GM23338 (cell line): Measurements from ENCODE around the gene RYR2. TPM values are rescaled to one million over a fixed set of nuclear protein-coding genes. Genes with fewer than 3 reads are reported as not detected.

Source experiments
- ATAC-seq: fragments of 200-7000 bp; cut with Tn5 transposase; 3 replicates; pipeline ENCODE4 v1.9.1; 2020
- DNase-seq: peaks from one replicate; pipeline ENCODE4 v3.0.0-alpha.2; 2015; ENCODE audit warnings: low spot score
- H2AFZ ChIP-seq: fragments of 200-600 bp; sonication (generic); 2 replicates; pipeline ENCODE4 v1.8.0; 2016; ENCODE audit warnings: antibody characterized with exemption, mild to moderate bottlenecking, moderate library complexity
- H3F3A ChIP-seq: fragments of 200-600 bp; sonication (generic); replicated peaks from 2 replicates; pipeline ENCODE4 v1.8.0; 2017; ENCODE audit warnings: antibody characterized with exemption, mixed run types, low read depth
- H3K27ac ChIP-seq: fragments of 200-600 bp; sonication (generic); 2 replicates; pipeline ENCODE4 v1.6.1; 2016; ENCODE audit warnings: low read depth
- H3K27me3 ChIP-seq: fragments of 200-600 bp; sonication (generic); 2 replicates; pipeline ENCODE4 v1.8.0; 2016; ENCODE audit warnings: mild to moderate bottlenecking, mixed run types, moderate library complexity; ENCODE audit not compliant: insufficient read depth
- H3K36me3 ChIP-seq: fragments of 200-600 bp; sonication (generic); 2 replicates; pipeline ENCODE4 v1.8.0; 2016; ENCODE audit warnings: mild to moderate bottlenecking; ENCODE audit not compliant: insufficient read depth
- H3K4me1 ChIP-seq: fragments of 200-600 bp; sonication (generic); 2 replicates; pipeline ENCODE4 v1.8.0; 2016; ENCODE audit warnings: mild to moderate bottlenecking, moderate library complexity; ENCODE audit not compliant: insufficient read depth
- H3K4me2 ChIP-seq: fragments of 200-600 bp; sonication (generic); 2 replicates; pipeline ENCODE4 v1.7.1; 2017; ENCODE audit warnings: mixed run types
- H3K4me3 ChIP-seq: fragments of 200-600 bp; sonication (generic); 2 replicates; pipeline ENCODE4 v1.6.1; 2016; ENCODE audit warnings: mixed run types
- H3K79me2 ChIP-seq: fragments of 200-600 bp; sonication (generic); replicated peaks from 2 replicates; pipeline ENCODE4 v1.8.0; 2017; ENCODE audit warnings: mild to moderate bottlenecking; ENCODE audit not compliant: insufficient read depth
- H3K9me2 ChIP-seq: fragments of 200-600 bp; sonication (generic); 2 replicates; pipeline ENCODE4 v1.8.0; 2017; ENCODE audit not compliant: insufficient read depth
- H4K20me1 ChIP-seq: fragments of 200-600 bp; sonication (generic); replicated peaks from 2 replicates; pipeline ENCODE4 v1.8.0; 2017; ENCODE audit warnings: mild to moderate bottlenecking; ENCODE audit not compliant: insufficient read depth
- H3K27ac Mint-ChIP-seq: 2 replicates; pipeline ENCODE4 v1.8.0; 2020; ENCODE audit warnings: inconsistent platforms, mild to moderate bottlenecking, moderate library complexity, mixed read lengths
- H3K27me3 Mint-ChIP-seq: 3 replicates; pipeline ENCODE4 v1.8.0; 2022; ENCODE audit warnings: low read depth, mild to moderate bottlenecking, moderate library complexity, mixed read lengths, inconsistent platforms; ENCODE audit not compliant: insufficient read depth, poor library complexity
- H3K36me3 Mint-ChIP-seq: 3 replicates; pipeline ENCODE4 v1.8.0; 2021; ENCODE audit warnings: low read depth, mild to moderate bottlenecking, inconsistent platforms, moderate library complexity, mixed read lengths
- H3K4me1 Mint-ChIP-seq: 3 replicates; pipeline ENCODE4 v1.8.0; 2020; ENCODE audit warnings: mild to moderate bottlenecking, inconsistent platforms, mixed read lengths
- H3K4me3 Mint-ChIP-seq: 3 replicates; pipeline ENCODE4 v1.8.0; 2021; ENCODE audit warnings: moderate library complexity, mild to moderate bottlenecking, inconsistent platforms, mixed read lengths
- H3K9me3 Mint-ChIP-seq: 3 replicates; pipeline ENCODE4 v1.8.0; 2020; ENCODE audit warnings: moderate library complexity, mild to moderate bottlenecking, inconsistent platforms, mixed read lengths
- CREB1 ChIP-seq: fragments of 250-450 bp; sonication (Bioruptor Pico); IDR thresholded peaks from 2 replicates; pipeline ENCODE4 v1.5.0; 2020; ENCODE audit warnings: low read depth, mild to moderate bottlenecking, moderate library complexity
- EZH2 ChIP-seq: fragments of 200-600 bp; sonication (generic); IDR thresholded peaks from one replicate; pipeline ENCODE4 v1.8.0; 2017; ENCODE audit warnings: antibody characterized with exemption, mild to moderate bottlenecking, low read depth; ENCODE audit not compliant: unreplicated experiment
- EZH2phosphoT487 ChIP-seq: fragments of 200-600 bp; sonication (generic); IDR thresholded peaks from one replicate; pipeline ENCODE4 v1.8.1; 2018; ENCODE audit warnings: antibody characterized with exemption; ENCODE audit not compliant: unreplicated experiment
- NANOG ChIP-seq: IDR thresholded peaks from 2 replicates; pipeline ENCODE4 v1.6.1; 2016; ENCODE audit warnings: antibody characterized with exemption, borderline replicate concordance
- REST ChIP-seq: IDR thresholded peaks from one replicate; pipeline ENCODE4 v1.6.1; 2018; ENCODE audit warnings: antibody characterized with exemption; ENCODE audit not compliant: unreplicated experiment
- STAT1 ChIP-seq: IDR thresholded peaks from one replicate; pipeline ENCODE4 v1.6.1; 2016; ENCODE audit warnings: antibody characterized with exemption; ENCODE audit not compliant: unreplicated experiment
- ZNF114 ChIP-seq: fragments of 250-450 bp; sonication (Bioruptor Pico); IDR thresholded peaks from 2 replicates; pipeline ENCODE4 v1.5.0; 2020; ENCODE audit warnings: mild to moderate bottlenecking, moderate library complexity
- ZNF331 ChIP-seq: fragments of 250-450 bp; sonication (Bioruptor Pico); IDR thresholded peaks from 2 replicates; pipeline ENCODE4 v1.5.0; 2020; ENCODE audit warnings: low read depth, mild to moderate bottlenecking, moderate library complexity
- ZNF462 ChIP-seq: fragments of 250-450 bp; sonication (Bioruptor Pico); IDR thresholded peaks from 2 replicates; pipeline ENCODE4 v1.5.0; 2020; ENCODE audit warnings: mild to moderate bottlenecking, moderate library complexity
- polyA plus RNA-seq: library from polyadenylated mRNA; unstranded; fragments of >200 nt; fragmentation: Nextera tagmentation; extraction: Ambion mirVana; gene quantifications from 2 replicates; pipeline ENCODE4 v1.2.1, GENCODE V29; 2016
- total RNA-seq: library from RNA; depleted of rRNA; stranded (reverse); fragments of >200 nt; shearing (Covaris generic); gene quantifications from 2 replicates; pipeline ENCODE4 v1.2.3, GENCODE V29; 2014

RYR2 gene
- total and polyA plus RNA-seq, 2 experiments from 2014 or later, result 8.9 to 10.0 TPM

GRCh38 chr1:237071641-237072420 lies 29.8 kb downstream of the RYR2 start:
- H3K27me3 Mint-ChIP-seq, result no peaks in the 10 kb centered on the region
- H3K36me3 ChIP-seq, result no peaks in the 10 kb centered on the region
- peaks cover 10% of the 10 kb centered on the region for H3K36me3 Mint-ChIP-seq
- H3K4me3 ChIP-seq, result no peak overlapping the region
- H3K4me2 ChIP-seq, result no peak overlapping the region
- H3K4me1 Mint-ChIP-seq, result peaks cover 11% of the 10 kb centered on the region
- ATAC-seq (no peak; the same call in 2 of the 3 replicates), DNase-seq (no peak)
- no peaks in the 10 kb centered on the region for H4K20me1 ChIP-seq
- H3K27ac ChIP-seq, result no peak overlapping the region
- H3K79me2 ChIP-seq, result peaks cover 53% of the 10 kb centered on the region
- H3K27ac Mint-ChIP-seq, result no peak overlapping the region
- H3F3A ChIP-seq, result no peaks in the 10 kb centered on the region
- H3K4me3 Mint-ChIP-seq, result no peak overlapping the region
- H3K4me1 ChIP-seq, result peaks cover 26% of the 10 kb centered on the region; the same call in 1 of the 2 replicates
- H3K9me3 Mint-ChIP-seq, result peaks cover 3% of the 10 kb centered on the region; the same call in 2 of the 3 replicates
- H3K9me2 ChIP-seq, result peaks cover 6% of the 10 kb centered on the region; the same call in 1 of the 2 replicates
- no peak for TF ChIP-seq ZNF114
- no peak overlapping the region for H2AFZ ChIP-seq
- H3K27me3 ChIP-seq, result no peaks in the 10 kb centered on the region

- H3F3A ChIP-seq, result no peaks in the 10 kb centered on the region
- no peaks in the 10 kb centered on the region for H4K20me1 ChIP-seq
- H3K27ac ChIP-seq, result peak overlapping the region; percentile 62; the same call in 1 of the 2 replicates
- peaks cover 10% of the 10 kb centered on the region for H3K36me3 Mint-ChIP-seq
- H3K4me3 ChIP-seq, result peak overlapping the region; percentile 26
- peaks cover 6% of the 10 kb centered on the region; the same call in 1 of the 2 replicates for H3K9me2 ChIP-seq
- no peak for ATAC-seq
- H3K4me2 ChIP-seq, result peak overlapping the region; percentile 50; the same call in 1 of the 2 replicates
- H3K79me2 ChIP-seq, result peaks cover 27% of the 10 kb centered on the region; the same call in 1 of the 2 replicates
- peak overlapping the region; percentile 38; the same call in 1 of the 3 replicates for H3K4me3 Mint-ChIP-seq
- no peaks in the 10 kb centered on the region for H3K27me3 Mint-ChIP-seq
- no peak for DNase-seq
- no peaks in the 10 kb centered on the region for H3K27me3 ChIP-seq
- H3K27ac Mint-ChIP-seq, result peak overlapping the region; percentile 72; the same call in 1 of the 2 replicates
- peak overlapping the region; percentile 47; the same call in 1 of the 2 replicates for H2AFZ ChIP-seq
- H3K9me3 Mint-ChIP-seq, result peaks cover 5% of the 10 kb centered on the region; the same call in 2 of the 3 replicates
- no peaks in the 10 kb centered on the region for H3K36me3 ChIP-seq
- peaks cover 17% of the 10 kb centered on the region; the same call in 1 of the 2 replicates for H3K4me1 ChIP-seq
- no peak for TF ChIP-seq ZNF331 (CRISPR knock-in tag)
- no peak for TF ChIP-seq EZH2
- TF ChIP-seq STAT1, result no peak
- TF ChIP-seq EZH2phosphoT487, result no peak
- no peak for TF ChIP-seq ZNF114
- no peak for TF ChIP-seq CREB1 (CRISPR knock-in tag)
- no peak for TF ChIP-seq NANOG
- no peak for TF ChIP-seq ZNF462 (CRISPR knock-in tag)
- TF ChIP-seq REST, result no peak
- peaks cover 11% of the 10 kb centered on the region for H3K4me1 Mint-ChIP-seq
These were observed 32.6 kb downstream of the RYR2 start for GRCh38 chr1:237074371-237075117.
